Cardiac muscle cell (in vitro differentiated cells and primary cell): ENCODE results near the gene TIMM13. TPM values are rescaled to one million over a fixed set of nuclear protein-coding genes. Genes with fewer than 3 reads are reported as not detected.
A peak's percentile ranks its signal among the peaks of the same experiment; 100 is the strongest.

Experiments
- DNase-seq, 2 donors: peaks; one replicate each; pipeline versions ENCODE4 v3.0.0 to v3.0.0-alpha.2; 2010 to 2017; ENCODE audit warnings: low read depth in 1 of 2, low spot score in 1 of 2
- H3K27ac ChIP-seq: fragments of 200-600 bp; sonication (generic); 2 replicates; pipeline ENCODE4 v1.5.1; 2016
- H3K27me3 ChIP-seq: fragments of 200-600 bp; sonication (generic); 2 replicates; pipeline ENCODE4 v1.6.0; 2016; ENCODE audit warnings: control low read depth
- H3K36me3 ChIP-seq: fragments of 200-600 bp; sonication (generic); 2 replicates; pipeline ENCODE4 v1.5.1; 2016; ENCODE audit warnings: control low read depth
- H3K4me1 ChIP-seq: fragments of 200-600 bp; sonication (generic); 2 replicates; pipeline ENCODE4 v1.8.1; 2017; ENCODE audit warnings: low read depth, mild to moderate bottlenecking, mixed run types
- H3K4me3 ChIP-seq: fragments of 200-600 bp; sonication (generic); 2 replicates; pipeline ENCODE4 v1.5.1; 2016; ENCODE audit warnings: mild to moderate bottlenecking
- H3K9me3 ChIP-seq: fragments of 200-600 bp; sonication (generic); 2 replicates; pipeline ENCODE4 v1.5.1; 2017; ENCODE audit warnings: low read depth, mild to moderate bottlenecking, control low read depth
- polyA plus RNA-seq: library from polyadenylated mRNA; unstranded; fragments of >200 nt; fragmentation: Nextera tagmentation; extraction: Ambion mirVana; gene quantifications from 2 replicates; pipeline ENCODE4 v1.2.1, GENCODE V29; 2016
- total RNA-seq: library from RNA; depleted of rRNA; stranded (reverse); fragments of >200 nt; gene quantifications from 2 replicates; pipeline ENCODE4 v1.2.3, GENCODE V29; 2016
- TF ChIP-seq, protein P1 (sequence below): IDR thresholded peaks from 2 replicates; pipeline ENCODE4 v1.5.1; 2012; ENCODE audit warnings: low read depth, mild to moderate bottlenecking, low read length

Gene TIMM13
- total and polyA plus RNA-seq, 2 experiments from 2014 or later = 76.7 to 292 TPM

- no peaks in the 10 kb centered on the region for H3K4me1 ChIP-seq
- TF ChIP-seq, protein P1, sequence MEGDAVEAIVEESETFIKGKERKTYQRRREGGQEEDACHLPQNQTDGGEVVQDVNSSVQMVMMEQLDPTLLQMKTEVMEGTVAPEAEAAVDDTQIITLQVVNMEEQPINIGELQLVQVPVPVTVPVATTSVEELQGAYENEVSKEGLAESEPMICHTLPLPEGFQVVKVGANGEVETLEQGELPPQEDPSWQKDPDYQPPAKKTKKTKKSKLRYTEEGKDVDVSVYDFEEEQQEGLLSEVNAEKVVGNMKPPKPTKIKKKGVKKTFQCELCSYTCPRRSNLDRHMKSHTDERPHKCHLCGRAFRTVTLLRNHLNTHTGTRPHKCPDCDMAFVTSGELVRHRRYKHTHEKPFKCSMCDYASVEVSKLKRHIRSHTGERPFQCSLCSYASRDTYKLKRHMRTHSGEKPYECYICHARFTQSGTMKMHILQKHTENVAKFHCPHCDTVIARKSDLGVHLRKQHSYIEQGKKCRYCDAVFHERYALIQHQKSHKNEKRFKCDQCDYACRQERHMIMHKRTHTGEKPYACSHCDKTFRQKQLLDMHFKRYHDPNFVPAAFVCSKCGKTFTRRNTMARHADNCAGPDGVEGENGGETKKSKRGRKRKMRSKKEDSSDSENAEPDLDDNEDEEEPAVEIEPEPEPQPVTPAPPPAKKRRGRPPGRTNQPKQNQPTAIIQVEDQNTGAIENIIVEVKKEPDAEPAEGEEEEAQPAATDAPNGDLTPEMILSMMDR = no peak
Observed at GRCh38 chr19:2451741-2452140, 24.4 kb upstream of the TIMM13 start.

DNA sequence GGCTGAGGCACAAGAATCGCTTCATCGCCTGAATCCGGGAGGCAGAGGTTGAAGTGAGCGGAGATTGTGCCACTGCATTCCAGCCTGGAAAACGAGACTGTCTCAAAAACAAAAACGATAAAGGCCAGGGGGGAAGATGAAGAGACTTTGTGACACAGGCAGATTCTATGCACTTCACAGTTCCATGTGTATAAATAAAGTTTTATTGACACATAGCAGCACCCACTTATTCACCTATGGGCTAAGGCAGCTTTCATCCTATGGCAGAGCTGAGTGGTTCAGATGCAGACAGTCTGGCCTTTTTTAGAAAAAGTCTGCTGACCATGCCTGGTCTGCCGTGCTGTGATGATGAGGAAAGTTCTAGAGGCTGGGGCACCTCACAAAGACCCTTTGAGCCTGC is 23.8 kb upstream of the TIMM13 start:
- H3K27ac ChIP-seq = peak overlapping the region; percentile 28
- H3K27me3 ChIP-seq = no peaks in the 10 kb centered on the region
- no peaks in the 10 kb centered on the region for H3K9me3 ChIP-seq
- TF ChIP-seq, protein P1 = no peak
- H3K36me3 ChIP-seq = no peaks in the 10 kb centered on the region
- H3K4me3 ChIP-seq = no peak overlapping the region
- no peak for DNase-seq
- H3K4me1 ChIP-seq = peaks cover 4% of the 10 kb centered on the region

More at GRCh38 chr19:2451741-2452140, 24.4 kb upstream of the TIMM13 start:
- no peaks in the 10 kb centered on the region for H3K27me3 ChIP-seq
- H3K36me3 ChIP-seq = no peaks in the 10 kb centered on the region
- no peak overlapping the region for H3K4me3 ChIP-seq
- no peak for DNase-seq
- no peaks in the 10 kb centered on the region for H3K9me3 ChIP-seq
- peak overlapping the region; percentile 28 for H3K27ac ChIP-seq

DNA sequence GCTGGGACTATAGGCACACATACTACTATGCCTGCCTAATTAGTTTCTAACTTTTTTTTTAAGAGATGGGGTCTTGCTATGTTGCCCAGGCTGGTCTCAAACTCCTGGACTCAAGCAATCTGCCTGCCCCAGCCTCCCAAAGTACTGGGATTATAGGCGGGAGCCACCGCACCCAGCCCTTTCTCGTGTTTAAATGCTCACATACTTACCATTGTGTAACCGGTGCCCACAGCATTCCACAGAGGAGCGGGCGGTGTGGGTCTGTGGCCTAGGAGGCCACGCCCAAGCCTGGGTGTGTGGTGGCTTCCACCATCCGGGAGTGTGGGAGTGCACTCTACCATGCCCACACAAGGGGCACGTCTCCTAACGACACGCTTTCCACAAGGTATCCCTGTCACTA is 21.6 kb upstream of the TIMM13 start:
- peaks cover 4% of the 10 kb centered on the region for H3K4me1 ChIP-seq
- H3K27ac ChIP-seq = no peak overlapping the region
- TF ChIP-seq, protein P1 = no peak
- H3K9me3 ChIP-seq = no peaks in the 10 kb centered on the region
- no peaks in the 10 kb centered on the region for H3K36me3 ChIP-seq
- H3K27me3 ChIP-seq = no peaks in the 10 kb centered on the region
- DNase-seq = no peak
- H3K4me3 ChIP-seq = no peak overlapping the region

DNA sequence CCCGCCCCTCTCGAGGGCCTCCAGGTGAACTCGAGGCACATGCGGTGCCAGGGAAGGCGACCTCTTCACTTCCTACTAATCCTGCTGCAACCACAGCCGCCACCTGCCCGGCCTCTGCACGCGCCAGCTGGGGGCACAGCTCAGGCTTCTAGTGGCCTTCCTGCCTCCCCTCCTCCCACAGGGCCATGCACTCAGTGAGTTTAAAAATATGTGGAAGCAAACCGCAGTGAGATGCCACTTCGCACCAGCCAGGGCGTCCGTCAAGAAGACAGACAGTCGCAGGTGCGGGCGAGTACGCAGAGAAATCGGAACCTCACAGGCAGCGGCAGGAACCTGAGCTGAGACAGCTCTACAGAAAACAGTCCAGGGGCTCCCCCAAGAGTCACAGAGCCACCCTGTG is 19.0 kb upstream of the TIMM13 start:
- Histone ChIP-seq H3K9me3 (no peaks in the 10 kb centered on the region), H3K4me1 (peaks cover 4% of the 10 kb centered on the region), H3K27ac (peak overlapping the region; percentile 63), H3K36me3 (no peaks in the 10 kb centered on the region), H3K27me3 (no peaks in the 10 kb centered on the region), H3K4me3 (no peak overlapping the region)
- DNase-seq = no peak
- TF ChIP-seq, protein P1 = no peak

- no peak overlapping the region for H3K4me3 ChIP-seq
- H3K4me1 ChIP-seq = peaks cover 4% of the 10 kb centered on the region
- DNase-seq = no peak
Observed at GRCh38 chr19:2444251-2445002, 17.0 kb upstream of the TIMM13 start.

More at GRCh38 chr19:2444251-2445002, 17.0 kb upstream of the TIMM13 start:
- no peak overlapping the region for H3K27ac ChIP-seq
- TF ChIP-seq, protein P1 = no peak
- no peaks in the 10 kb centered on the region for H3K9me3 ChIP-seq
- H3K36me3 ChIP-seq = no peaks in the 10 kb centered on the region
- H3K27me3 ChIP-seq = no peaks in the 10 kb centered on the region
